H1 (cell line): ENCODE results near the gene CTNNBL1. TPM values are rescaled to one million over a fixed set of nuclear protein-coding genes. Genes with fewer than 3 reads are reported as not detected.

ENCODE experiments used
- CTCF ChIA-PET: fragments of 300-600 bp; sonication (Branson Sonifier 250); formaldehyde crosslinking; loops from one replicate; lab custom pipeline; 2021; ENCODE audit not compliant: partially characterized antibody; lab: Charles Lee
- POLR2A ChIA-PET: fragments of 300-600 bp; sonication (Branson Sonifier 250); formaldehyde crosslinking; loops from one replicate; lab custom pipeline; 2021; ENCODE audit warnings: inconsistent platforms; ENCODE audit not compliant: partially characterized antibody; lab: Charles Lee
- DNase-seq, 2 experiments: peaks; one replicate each; pipeline versions ENCODE4 v3.0.0 to v3.0.0-alpha.2; 2010 to 2022; ENCODE audit warnings: low spot score in 2 of 2, low read depth in 1 of 2, mixed read lengths in 1 of 2
- FAIRE-seq: peaks from 2 replicates; lab custom pipeline; 2011; peaks lifted over from hg19 to GRCh38; lab: Jason Lieb, UNC
- H2AFZ ChIP-seq: 2 replicates; pipeline ENCODE4 v1.8.1; 2012; ENCODE audit warnings: low read length, inconsistent platforms
- H2AK5ac ChIP-seq: 2 replicates; pipeline ENCODE4 v1.6.1; 2013; ENCODE audit warnings: low read depth, low read length
- H2BK120ac ChIP-seq: replicated peaks from 2 replicates; pipeline ENCODE3; 2013; ENCODE audit warnings: low read depth, low read length, inconsistent platforms
- H2BK12ac ChIP-seq: 2 replicates; pipeline ENCODE4 v1.6.1; 2013; ENCODE audit warnings: low read depth, low read length
- H2BK15ac ChIP-seq: 2 replicates; pipeline ENCODE4 v1.6.1; 2013; ENCODE audit warnings: low read length
- H2BK20ac ChIP-seq: 2 replicates; pipeline ENCODE4 v1.6.1; 2013; ENCODE audit warnings: low read length
- H2BK5ac ChIP-seq: 2 replicates; pipeline ENCODE4 v1.6.1; 2013; ENCODE audit warnings: low read depth, low read length
- H3K14ac ChIP-seq: 2 replicates; pipeline ENCODE4 v1.6.1; 2013; ENCODE audit warnings: inconsistent platforms; ENCODE audit not compliant: insufficient read length
- H3K18ac ChIP-seq: 2 replicates; pipeline ENCODE4 v1.6.1; 2013; ENCODE audit warnings: low read length; ENCODE audit errors: extremely low read depth
- H3K23ac ChIP-seq: 2 replicates; pipeline ENCODE4 v1.6.1; 2013; ENCODE audit warnings: inconsistent platforms; ENCODE audit not compliant: insufficient read length
- H3K23me2 ChIP-seq: 2 replicates; pipeline ENCODE4 v1.6.1; 2013; ENCODE audit warnings: low read depth, low read length
- H3K27ac ChIP-seq: 2 replicates; pipeline ENCODE4 v1.6.1; 2011; ENCODE audit warnings: low read depth, low read length, inconsistent platforms
- H3K27me3 ChIP-seq, 4 experiments: replicated peaks in 1 of 4; 1 replicate in 1 of 4; 2 replicates in 3 of 4; pipeline versions ENCODE4 v1.6.1 to v1.8.1; 2011 to 2013; ENCODE audit warnings: low read length in 3 of 4, mild to moderate bottlenecking in 3 of 4, inconsistent platforms in 2 of 4, mixed read lengths in 2 of 4, moderate library complexity in 1 of 4; ENCODE audit not compliant: control insufficient read depth in 3 of 4, insufficient read depth in 3 of 4; ENCODE audit errors: extremely low read depth in 1 of 4
- H3K36me3 ChIP-seq, 4 experiments: 2 replicates each; pipeline versions ENCODE4 v1.6.1 to v1.8.1; 2011 to 2013; ENCODE audit warnings: mild to moderate bottlenecking in 4 of 4, low read length in 3 of 4, moderate library complexity in 2 of 4, control low read depth in 1 of 4, inconsistent platforms in 1 of 4; ENCODE audit not compliant: insufficient read depth in 4 of 4, control insufficient read depth in 2 of 4
- H3K4ac ChIP-seq: replicated peaks from 2 replicates; pipeline ENCODE3; 2013; ENCODE audit warnings: low read length, low read depth, mixed read lengths, inconsistent platforms; ENCODE audit not compliant: insufficient read length
- H3K4me1 ChIP-seq, 4 experiments: replicated peaks in 1 of 4; 1 replicate in 1 of 4; 2 replicates in 3 of 4; pipeline versions ENCODE4 v1.6.1 to v1.8.1; 2011 to 2013; ENCODE audit warnings: low read length in 3 of 4, inconsistent platforms in 2 of 4, mixed read lengths in 1 of 4; ENCODE audit not compliant: insufficient read depth in 4 of 4, control insufficient read depth in 3 of 4
- H3K4me2 ChIP-seq, 2 experiments: 2 replicates each; pipeline versions ENCODE4 v1.6.1 to v1.8.1; 2011 to 2013; ENCODE audit warnings: low read depth in 2 of 2, low read length in 2 of 2, control low read depth in 1 of 2, inconsistent platforms in 1 of 2, mild to moderate bottlenecking in 1 of 2; ENCODE audit not compliant: insufficient read depth in 1 of 2
- H3K4me3 ChIP-seq, 4 experiments: fragments of 200-600, 300-600 bp in 1 of 4; sonication (generic), shearing (Covaris generic), sonication (Bioruptor Twin) in 1 of 4; 2 replicates each; pipeline versions ENCODE4 v1.5.1 to v1.8.1; 2011 to 2016; ENCODE audit warnings: low read length in 4 of 4, low read depth in 3 of 4, control low read depth in 2 of 4, inconsistent platforms in 2 of 4, mild to moderate bottlenecking in 2 of 4, mixed read lengths in 1 of 4, moderate library complexity in 1 of 4; ENCODE audit not compliant: insufficient read depth in 2 of 4; ENCODE audit errors: extremely low read depth in 1 of 4
- H3K56ac ChIP-seq: replicated peaks from 2 replicates; pipeline ENCODE3; 2013; ENCODE audit warnings: low read depth, mild to moderate bottlenecking, mixed read lengths, low read length, inconsistent platforms; ENCODE audit not compliant: insufficient read length
- H3K79me1 ChIP-seq: 2 replicates; pipeline ENCODE4 v1.6.1; 2013; ENCODE audit warnings: low read depth, low read length, control low read depth
- H3K79me2 ChIP-seq, 2 experiments: 2 replicates each; pipeline versions ENCODE4 v1.6.1 to v1.8.1; 2012 to 2013; ENCODE audit warnings: low read length in 2 of 2, mild to moderate bottlenecking in 2 of 2, inconsistent platforms in 1 of 2; ENCODE audit not compliant: insufficient read depth in 2 of 2, control insufficient read depth in 1 of 2
- H3K9ac ChIP-seq, 4 experiments: replicated peaks in 1 of 4; 1 replicate in 1 of 4; 2 replicates in 3 of 4; pipeline versions ENCODE4 v1.6.1 to v1.8.1; 2011 to 2013; ENCODE audit warnings: low read depth in 3 of 4, low read length in 3 of 4, control low read depth in 2 of 4, mild to moderate bottlenecking in 2 of 4, moderate library complexity in 2 of 4, inconsistent platforms in 1 of 4; ENCODE audit errors: extremely low read depth in 1 of 4
- H3K9me3 ChIP-seq, 2 experiments: 2 replicates each; pipeline versions ENCODE4 v1.6.1 to v1.8.1; 2012 to 2013; ENCODE audit warnings: mild to moderate bottlenecking in 2 of 2, moderate library complexity in 2 of 2, control low read depth in 1 of 2, inconsistent platforms in 1 of 2, low read depth in 1 of 2, low read length in 1 of 2, mixed read lengths in 1 of 2; ENCODE audit not compliant: insufficient read depth in 2 of 2
- H4K20me1 ChIP-seq, 2 experiments: replicated peaks in 1 of 2; 2 replicates each; pipeline versions ENCODE3 to v1.8.1; 2011 to 2013; ENCODE audit warnings: inconsistent platforms in 2 of 2, low read length in 2 of 2, mild to moderate bottlenecking in 1 of 2; ENCODE audit not compliant: insufficient read depth in 2 of 2, control insufficient read depth in 1 of 2
- H4K5ac ChIP-seq: 2 replicates; pipeline ENCODE4 v1.6.1; 2013; ENCODE audit warnings: low read length, low read depth, mixed read lengths, inconsistent platforms; ENCODE audit not compliant: insufficient read length
- H4K8ac ChIP-seq: 2 replicates; pipeline ENCODE4 v1.8.0; 2013; ENCODE audit warnings: mild to moderate bottlenecking, moderate library complexity, low read length, inconsistent platforms; ENCODE audit not compliant: insufficient read depth; ENCODE audit errors: extremely low read depth
- H4K91ac ChIP-seq: replicated peaks from 2 replicates; pipeline ENCODE3; 2013; ENCODE audit warnings: low read length, mixed read lengths, inconsistent platforms; ENCODE audit not compliant: insufficient read length
- BRCA1 ChIP-seq: IDR thresholded peaks from 2 replicates; pipeline ENCODE4 v1.6.1; 2012; ENCODE audit warnings: low read depth, low read length, improper control_type of control experiment
- CBX8 ChIP-seq: fragments of 300-800, 300-1000 bp; sonication (generic); IDR thresholded peaks from 2 replicates; pipeline ENCODE4 v1.7.1; 2016; ENCODE audit warnings: low read depth, low read length, borderline replicate concordance
- HDAC2 ChIP-seq, 2 experiments: fragments of 300-600 bp in 1 of 2; sonication (generic) in 1 of 2; IDR thresholded peaks; 2 replicates each; pipeline ENCODE4 v1.6.1; 2011 to 2012; ENCODE audit warnings: low read depth in 2 of 2, low read length in 2 of 2, mild to moderate bottlenecking in 2 of 2, moderate library complexity in 2 of 2, borderline replicate concordance in 1 of 2, inconsistent platforms in 1 of 2
- MAFK ChIP-seq: IDR thresholded peaks from 2 replicates; pipeline ENCODE4 v1.6.1; 2012; ENCODE audit warnings: low read depth, mild to moderate bottlenecking, improper control_type of control experiment, low read length
- PHF8 ChIP-seq: fragments of 200-600 bp; sonication (generic); conservative IDR thresholded peaks from 2 replicates; pipeline ENCODE4 v1.7.1; 2012; ENCODE audit warnings: low read depth, mild to moderate bottlenecking, inconsistent platforms, low read length, moderate library complexity
- POLR2A ChIP-seq, 2 experiments: IDR thresholded peaks; 1 replicate in 1 of 2; 2 replicates in 1 of 2; pipeline ENCODE4 v1.6.1; 2011; ENCODE audit warnings: low read depth in 2 of 2, low read length in 2 of 2, mild to moderate bottlenecking in 2 of 2; ENCODE audit errors: control extremely low read depth in 1 of 2
- POU5F1 ChIP-seq: IDR thresholded peaks from 2 replicates; pipeline ENCODE4 v1.6.1; 2011; ENCODE audit warnings: low read depth, mild to moderate bottlenecking, low read length, moderate library complexity
- SIN3A ChIP-seq, 2 experiments: IDR thresholded peaks in 1 of 2; conservative IDR thresholded peaks in 1 of 2; 2 replicates each; pipeline ENCODE4 v1.6.1; 2011 to 2012; ENCODE audit warnings: low read length in 2 of 2, improper control_type of control experiment in 1 of 2, low read depth in 1 of 2, mild to moderate bottlenecking in 1 of 2
- SIRT6 ChIP-seq: IDR thresholded peaks from one replicate; pipeline ENCODE4 v1.7.1; 2012; ENCODE audit warnings: low read length, inconsistent platforms
- SP2 ChIP-seq: IDR thresholded peaks from 2 replicates; pipeline ENCODE4 v1.6.1; 2012; ENCODE audit warnings: mild to moderate bottlenecking, low read length, inconsistent platforms
- YY1 ChIP-seq: IDR thresholded peaks from 2 replicates; pipeline ENCODE4 v1.6.1; 2011; ENCODE audit warnings: low read depth, mild to moderate bottlenecking, low read length
- WGBS, 2 experiments: shearing (Covaris generic) in 1 of 2; methylation state at CpG; one replicate each; pipeline versions ENCODE4 v1.1.6 to v1.1.7; 2013 to 2015; ENCODE audit warnings: low lambda C conversion rate in 2 of 2, mixed read lengths in 2 of 2, inconsistent platforms in 1 of 2, low coverage in 1 of 2, missing lambda C conversion rate in 1 of 2; ENCODE audit not compliant: insufficient replicate concordance in 2 of 2, insufficient coverage in 1 of 2, insufficient read length in 1 of 2; ENCODE audit errors: extremely low coverage in 1 of 2, missing lambda C conversion rate in 1 of 2; 5-methylcytosine and 5-hydroxymethylcytosine counted together
- polyA plus RNA-seq, 7 experiments: library from polyadenylated mRNA; depleted of rRNA in 3 of 7; stranded (reverse) in 5 of 7; unstranded in 2 of 7; fragments of >200 nt in 5 of 7; fragments of 200-250 nt in 2 of 7; gene quantifications; 1 replicate in 5 of 7; 2 replicates in 1 of 7; 4 replicates in 1 of 7; pipeline versions ENCODE4 v1.2.1 to v1.2.3, GENCODE V29; 2011 to 2013; ENCODE audit warnings: missing spikeins in 2 of 7, mixed read lengths in 2 of 7
- total RNA-seq: library from RNA; stranded (reverse); fragmentation: NEBNext Ultra II Directional; extraction: Animal tissue kit (Norgen Biotek cat#: 25700); gene quantifications from 2 replicates; pipeline ENCODE4 v1.2.1, GENCODE V29; 2021
- TF ChIP-seq, protein P1 (sequence below): IDR thresholded peaks from 2 replicates; pipeline ENCODE4 v1.6.1; 2011; ENCODE audit warnings: low read depth, mild to moderate bottlenecking, low read length; ENCODE audit not compliant: insufficient read depth
- TF ChIP-seq, protein P2 (sequence below): IDR thresholded peaks from 2 replicates; pipeline ENCODE4 v1.6.1; 2012; ENCODE audit warnings: inconsistent platforms

CTNNBL1 gene
- total and polyA plus RNA-seq, 2 of the 8 experiments (the other 6 are each of a cell fraction or from before 2014, with no cell fraction given) = 19.6 to 81.6 TPM

DNA sequence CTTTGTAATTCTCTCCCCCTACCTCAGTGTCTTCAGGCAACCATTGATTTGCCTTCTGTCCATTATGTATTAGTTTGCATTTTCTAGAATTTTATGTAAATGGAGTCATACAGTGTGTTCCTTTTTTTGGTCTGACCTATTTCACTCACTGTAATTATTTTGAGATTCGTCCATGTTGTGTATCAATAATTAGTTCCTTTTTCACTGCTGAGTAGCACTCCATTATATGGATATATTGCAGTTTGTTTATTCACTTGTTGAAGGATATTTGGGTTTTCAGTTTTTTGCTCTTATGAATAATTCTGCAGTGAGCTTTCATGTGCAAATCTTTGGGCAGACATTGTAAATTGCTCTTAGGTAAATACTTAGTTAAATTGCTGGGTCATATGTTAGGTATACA lies 97.1 kb downstream of the CTNNBL1 start:
- DNase-seq (no peak), FAIRE-seq (peak; percentile 13)
- ChIA-PET CTCF (interaction anchor here (0.6 kb wide), 1 partner anchor 38 kb away, joined by 3 read pairs; no protein-coding TSS in a partner anchor), POLR2A (no interaction called here)
- Histone ChIP-seq H3K4me2 (no peak overlapping the region), H3K4me1 (peaks cover 0 to 3% (median under 1%) of the 10 kb centered on the region in 4 experiments; a peak in 3 of 7 replicates), H2BK12ac (no peak overlapping the region), H3K4ac (no peak overlapping the region), H3K36me3 (peaks cover 0 to 10% (median 4%) of the 10 kb centered on the region in 4 experiments; a peak in 3 of 8 replicates), H4K8ac (no peak overlapping the region), H2BK20ac (no peak overlapping the region), H3K27ac (no peak overlapping the region), H4K20me1 (peaks cover 0 to 2% of the 10 kb centered on the region in 2 experiments), H4K5ac (no peak overlapping the region), H3K79me2 (no peaks in the 10 kb centered on the region), H3K27me3 (no peaks in the 10 kb centered on the region), H3K23ac (no peak overlapping the region), H4K91ac (no peak overlapping the region), H3K14ac (no peak overlapping the region), H3K56ac (no peak overlapping the region), H3K23me2 (no peaks in the 10 kb centered on the region), H2AK5ac (no peak overlapping the region), H2BK15ac (no peak overlapping the region), H3K9me3 (peaks cover 4% of the 10 kb centered on the region in 2 experiments; a peak in 3 of 4 replicates), H2AFZ (no peak overlapping the region), H3K18ac (no peak overlapping the region), H3K79me1 (no peaks in the 10 kb centered on the region), H2BK5ac (no peak overlapping the region), H3K4me3 (no peak overlapping the region), H3K9ac (no peak overlapping the region), H2BK120ac (no peak overlapping the region)
- WGBS, 2 experiments = 93% methylated on average over 1 of the region's 1 CpG; no CpG with 5 or more reads in 1 of the 2 experiments
- TF ChIP-seq HDAC2 (IDR thresholded peaks at IDR 0.05; ENCODE audit: borderline replicate concordance in 1 of 2, low read depth in 2 of 2, low read length in 2 of 2) (no peak), POLR2A (IDR thresholded peaks at IDR 0.05; ENCODE audit: control extremely low read depth in 1 of 2, low read depth in 2 of 2, low read length in 2 of 2) (no peak), SIRT6 (no peak), SP2 (no peak), MAFK (no peak), BRCA1 (no peak), POU5F1 (no peak), PHF8 (no peak), CBX8 (no peak), SIN3A (conservative IDR thresholded peaks at IDR 0.05 in 1 of 2, IDR thresholded peaks at IDR 0.05 in 1 of 2; ENCODE audit: low read depth in 1 of 2, low read length in 2 of 2) (no peak), YY1 (no peak)
- TF ChIP-seq, protein P1, sequence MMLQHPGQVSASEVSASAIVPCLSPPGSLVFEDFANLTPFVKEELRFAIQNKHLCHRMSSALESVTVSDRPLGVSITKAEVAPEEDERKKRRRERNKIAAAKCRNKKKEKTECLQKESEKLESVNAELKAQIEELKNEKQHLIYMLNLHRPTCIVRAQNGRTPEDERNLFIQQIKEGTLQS = no peak
- TF ChIP-seq, protein P2, sequence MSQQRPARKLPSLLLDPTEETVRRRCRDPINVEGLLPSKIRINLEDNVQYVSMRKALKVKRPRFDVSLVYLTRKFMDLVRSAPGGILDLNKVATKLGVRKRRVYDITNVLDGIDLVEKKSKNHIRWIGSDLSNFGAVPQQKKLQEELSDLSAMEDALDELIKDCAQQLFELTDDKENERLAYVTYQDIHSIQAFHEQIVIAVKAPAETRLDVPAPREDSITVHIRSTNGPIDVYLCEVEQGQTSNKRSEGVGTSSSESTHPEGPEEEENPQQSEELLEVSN = no peak
